H9 (cell line): Measurements from ENCODE around the gene CADPS2. TPM values are rescaled to one million over a fixed set of nuclear protein-coding genes. Genes with fewer than 3 reads are reported as not detected.

Experiments used
- DNase-seq: peaks from one replicate; pipeline ENCODE4 v3.0.0-alpha.2; 2017
- H2AFZ ChIP-seq: one replicate; pipeline ENCODE4 v1.6.1; 2013; ENCODE audit warnings: mild to moderate bottlenecking, low read length, control low read depth, moderate library complexity
- H2AK5ac ChIP-seq: 2 replicates; pipeline ENCODE4 v1.6.1; 2013; ENCODE audit warnings: low read length, control low read depth, mixed read lengths; ENCODE audit not compliant: insufficient read length
- H2BK120ac ChIP-seq: one replicate; pipeline ENCODE4 v1.6.1; 2013; ENCODE audit warnings: low read depth, mild to moderate bottlenecking, low read length, control low read depth, inconsistent platforms; ENCODE audit not compliant: poor library complexity, severe bottlenecking
- H2BK12ac ChIP-seq: 2 replicates; pipeline ENCODE4 v1.6.1; 2013; ENCODE audit warnings: low read length, control low read depth, mixed read lengths, low read depth; ENCODE audit not compliant: insufficient read length
- H2BK15ac ChIP-seq: 2 replicates; pipeline ENCODE4 v1.6.1; 2013; ENCODE audit warnings: low read depth, low read length, control low read depth
- H2BK20ac ChIP-seq: one replicate; pipeline ENCODE4 v1.6.1; 2013; ENCODE audit warnings: low read depth, mild to moderate bottlenecking, low read length, control low read depth, inconsistent platforms; ENCODE audit not compliant: poor library complexity, severe bottlenecking
- H2BK5ac ChIP-seq: 2 replicates; pipeline ENCODE4 v1.6.1; 2013; ENCODE audit warnings: low read length, control low read depth, mixed read lengths; ENCODE audit not compliant: insufficient read length
- H3K14ac ChIP-seq: 2 replicates; pipeline ENCODE4 v1.6.1; 2013; ENCODE audit warnings: low read length, control low read depth; ENCODE audit not compliant: insufficient read depth
- H3K18ac ChIP-seq: 2 replicates; pipeline ENCODE4 v1.6.1; 2013; ENCODE audit warnings: low read depth, mild to moderate bottlenecking, mixed read lengths, low read length, control low read depth; ENCODE audit not compliant: insufficient read length
- H3K23ac ChIP-seq: 2 replicates; pipeline ENCODE4 v1.6.1; 2013; ENCODE audit warnings: low read length, control low read depth, mixed read lengths, low read depth; ENCODE audit not compliant: insufficient read length
- H3K23me2 ChIP-seq: 2 replicates; pipeline ENCODE4 v1.6.1; 2013; ENCODE audit warnings: low read depth, mild to moderate bottlenecking, mixed read lengths, low read length, control low read depth; ENCODE audit not compliant: insufficient read length, poor library complexity, severe bottlenecking
- H3K27ac ChIP-seq: 2 replicates; pipeline ENCODE4 v1.5.1; 2013; ENCODE audit warnings: low read length, control low read depth, mixed read lengths, low read depth; ENCODE audit not compliant: insufficient read length
- H3K27me3 ChIP-seq: 2 replicates; pipeline ENCODE4 v1.6.1; 2013; ENCODE audit warnings: low read length, control low read depth, inconsistent platforms; ENCODE audit not compliant: insufficient read depth
- H3K4ac ChIP-seq: 2 replicates; pipeline ENCODE4 v1.6.1; 2013; ENCODE audit warnings: low read depth, mild to moderate bottlenecking, control low read depth, inconsistent platforms, low read length, moderate library complexity
- H3K4me1 ChIP-seq: 2 replicates; pipeline ENCODE4 v1.6.1; 2013; ENCODE audit warnings: low read length, control low read depth, inconsistent platforms; ENCODE audit not compliant: insufficient read depth
- H3K4me2 ChIP-seq: 2 replicates; pipeline ENCODE4 v1.6.1; 2013; ENCODE audit warnings: low read length, control low read depth, mixed read lengths; ENCODE audit not compliant: insufficient read length, insufficient read depth
- H3K56ac ChIP-seq: 2 replicates; pipeline ENCODE4 v1.6.1; 2013; ENCODE audit warnings: low read depth, mild to moderate bottlenecking, mixed read lengths, low read length, control low read depth; ENCODE audit not compliant: insufficient read length
- H3K79me1 ChIP-seq: 2 replicates; pipeline ENCODE4 v1.6.1; 2013; ENCODE audit warnings: low read depth, mild to moderate bottlenecking, moderate library complexity, low read length, control low read depth, inconsistent platforms; ENCODE audit not compliant: insufficient read depth, poor library complexity, severe bottlenecking
- H3K79me2 ChIP-seq: 2 replicates; pipeline ENCODE4 v1.6.1; 2013; ENCODE audit warnings: low read length, control low read depth, inconsistent platforms; ENCODE audit not compliant: insufficient read depth
- H3K9ac ChIP-seq: 2 replicates; pipeline ENCODE4 v1.6.1; 2013; ENCODE audit warnings: low read length, control low read depth, mixed read lengths; ENCODE audit not compliant: insufficient read length; ENCODE audit errors: extremely low read depth
- H3K9me3 ChIP-seq: one replicate; pipeline ENCODE4 v1.6.1; 2013; ENCODE audit warnings: low read depth, low read length, inconsistent platforms; ENCODE audit not compliant: control insufficient read depth
- H3T11ph ChIP-seq: one replicate; pipeline ENCODE4 v1.6.1; 2013; ENCODE audit warnings: mild to moderate bottlenecking, low read length, control low read depth, inconsistent platforms
- H4K20me1 ChIP-seq: one replicate; pipeline ENCODE4 v1.6.1; 2013; ENCODE audit not compliant: control insufficient read depth, insufficient read length, insufficient read depth
- H4K5ac ChIP-seq: 2 replicates; pipeline ENCODE4 v1.6.1; 2013; ENCODE audit warnings: low read depth, mild to moderate bottlenecking, mixed read lengths, low read length, control low read depth; ENCODE audit not compliant: insufficient read length
- H4K8ac ChIP-seq: replicated peaks from 2 replicates; pipeline ENCODE4 v1.6.1; 2013; ENCODE audit warnings: low read length, control low read depth, mixed read lengths, low read depth; ENCODE audit not compliant: insufficient read length
- H4K91ac ChIP-seq: 2 replicates; pipeline ENCODE4 v1.6.1; 2013; ENCODE audit warnings: low read depth, mild to moderate bottlenecking, moderate library complexity, mixed read lengths, low read length, control low read depth; ENCODE audit not compliant: insufficient read length
- H3K27ac Mint-ChIP-seq, 3 experiments: 2 replicates in 2 of 3; 3 replicates in 1 of 3; pipeline ENCODE4 v1.8.0; 2020 to 2021; ENCODE audit warnings: mixed read lengths in 3 of 3, mild to moderate bottlenecking in 1 of 3, moderate library complexity in 1 of 3
- H3K27me3 Mint-ChIP-seq: 2 replicates; pipeline ENCODE4 v1.8.0; 2021; ENCODE audit warnings: low read depth, mild to moderate bottlenecking, moderate library complexity, mixed read lengths
- H3K36me3 Mint-ChIP-seq, 3 experiments: 2 replicates in 2 of 3; 3 replicates in 1 of 3; pipeline ENCODE4 v1.8.0; 2020 to 2021; ENCODE audit warnings: low read depth in 3 of 3, mixed read lengths in 3 of 3; ENCODE audit not compliant: insufficient read depth in 1 of 3
- H3K4me1 Mint-ChIP-seq, 2 experiments: 2 replicates each; pipeline ENCODE4 v1.8.0; 2020; ENCODE audit warnings: mixed read lengths in 2 of 2
- H3K4me3 Mint-ChIP-seq, 2 experiments: 2 replicates in 1 of 2; 3 replicates in 1 of 2; pipeline ENCODE4 v1.8.0; 2020 to 2021; ENCODE audit warnings: mild to moderate bottlenecking in 2 of 2, mixed read lengths in 2 of 2, moderate library complexity in 1 of 2
- H3K9me3 Mint-ChIP-seq, 2 experiments: 2 replicates in 1 of 2; 3 replicates in 1 of 2; pipeline ENCODE4 v1.8.0; 2020; ENCODE audit warnings: mild to moderate bottlenecking in 2 of 2, mixed read lengths in 2 of 2, moderate library complexity in 1 of 2
- CTCF ChIP-seq: fragments of 200-600 bp; sonication (generic); conservative IDR thresholded peaks from 3 replicates; pipeline ENCODE4 v1.8.0; 2021; ENCODE audit warnings: antibody characterized with exemption, mild to moderate bottlenecking
- total RNA-seq: library from RNA; stranded (reverse); gene quantifications from 2 replicates; pipeline ENCODE4 v1.2.1, GENCODE V29; 2021

CADPS2 gene
- total RNA-seq, 1 experiment from 2014 or later = 7.1 TPM

DNA sequence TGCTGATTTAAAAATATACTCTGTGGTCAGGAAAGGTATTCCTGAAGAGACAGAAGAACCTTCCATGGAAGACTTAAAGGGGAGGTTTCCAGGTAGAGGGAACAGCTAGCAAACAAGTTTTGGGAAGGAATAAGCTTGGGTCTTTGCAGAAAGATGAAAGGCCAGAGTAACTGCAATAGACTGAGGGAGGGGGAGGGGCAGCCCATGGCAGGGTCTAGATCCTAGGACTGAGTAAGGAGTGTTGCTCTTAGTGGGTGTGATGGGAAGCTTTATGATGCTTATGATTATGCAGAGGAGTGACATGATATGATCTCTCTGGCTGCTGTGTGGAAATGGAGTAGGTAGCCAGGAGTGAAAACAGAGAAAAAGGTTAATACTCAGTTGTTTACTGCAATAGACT, 491.7 kb downstream of the CADPS2 start:
- Histone ChIP-seq H3K23me2 (no peaks in the 10 kb centered on the region), H3K9ac (no peak overlapping the region), H3K79me2 (no peaks in the 10 kb centered on the region), H2AFZ (no peak overlapping the region), H2BK5ac (no peak overlapping the region), H2AK5ac (no peak overlapping the region), H3K4ac (no peak overlapping the region), H3K14ac (no peak overlapping the region), H3K9me3 (no peaks in the 10 kb centered on the region), H3K27me3 (no peaks in the 10 kb centered on the region), H3K79me1 (no peaks in the 10 kb centered on the region), H3K27ac (no peak overlapping the region), H3K56ac (no peak overlapping the region), H3K4me1 (no peaks in the 10 kb centered on the region; the same call in 1 of the 2 replicates), H4K8ac (no peak overlapping the region), H4K91ac (no peak overlapping the region), H4K5ac (no peak overlapping the region), H4K20me1 (no peaks in the 10 kb centered on the region), H3K23ac (no peak overlapping the region), H2BK12ac (no peak overlapping the region), H2BK120ac (no peak overlapping the region), H2BK20ac (no peak overlapping the region), H3T11ph (no peak overlapping the region), H3K18ac (no peak overlapping the region), H2BK15ac (no peak overlapping the region), H3K4me2 (no peak overlapping the region)
- no peaks in the 10 kb centered on the region for H3K36me3 Mint-ChIP-seq
- H3K4me1 Mint-ChIP-seq = peaks cover 12 to 24% of the 10 kb centered on the region in 2 experiments
- no peak for TF ChIP-seq CTCF
- H3K4me3 Mint-ChIP-seq = no peak overlapping the region; a peak in 1 of 5 replicates
- no peak for DNase-seq
- H3K27ac Mint-ChIP-seq = no peak overlapping the region; a peak in 1 of 7 replicates
- H3K9me3 Mint-ChIP-seq = no peaks in the 10 kb centered on the region
- H3K27me3 Mint-ChIP-seq = no peaks in the 10 kb centered on the region
